ENCODE measurements around the gene NLGN2.

Gene NLGN2

DNA sequence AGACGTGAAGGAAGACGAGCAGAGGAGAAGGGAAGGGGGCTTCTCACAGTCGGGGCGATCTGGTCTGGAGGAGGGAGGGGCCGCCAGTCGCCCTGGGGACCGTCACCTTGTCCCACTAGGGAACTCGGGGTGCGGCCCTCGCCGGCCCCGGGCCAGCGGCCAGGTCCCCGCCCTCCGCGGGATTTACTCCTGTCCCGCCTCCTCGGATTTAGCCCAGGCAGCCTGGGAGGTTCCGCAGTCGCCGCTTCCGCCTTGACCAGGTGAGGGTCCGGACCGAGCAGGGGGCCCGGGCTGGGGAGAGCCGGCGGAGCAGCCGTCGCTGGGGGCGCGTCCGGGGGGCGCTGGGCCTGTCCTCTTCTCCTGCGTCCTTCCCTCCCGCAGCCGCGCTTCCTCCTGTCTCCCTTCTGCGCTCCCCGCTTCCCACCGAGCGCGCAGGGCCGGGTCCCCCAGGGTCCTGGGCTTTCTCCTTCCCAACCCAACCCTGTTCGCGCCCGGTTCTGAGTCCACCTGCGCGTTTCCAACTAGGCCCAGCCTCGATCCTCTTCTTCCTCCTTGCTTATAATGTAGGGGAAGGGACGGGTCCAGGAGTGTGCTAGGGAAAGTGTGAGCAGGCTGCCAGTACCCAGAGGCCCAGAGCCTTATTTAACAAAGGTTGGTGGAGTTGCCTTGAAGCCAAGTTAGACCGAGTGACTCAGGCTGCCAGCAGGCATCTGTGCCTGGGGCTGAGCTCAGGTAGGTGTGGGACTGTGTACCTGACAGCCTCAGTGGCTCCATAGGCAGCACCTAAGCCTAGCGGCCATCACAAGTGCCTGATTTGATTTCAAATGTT, 26.6 kb upstream of the NLGN2 start, which contains the start of gene TNK1:
Gene TNK1 (plus strand): TSS at position 235 of the 829 bp plus-strand sequence. CDS start 1,838 bp downstream, outside the sequence.
- H3K9me3 ChIP-seq (ENCODE audit: insufficient read depth, low read depth, low read length): no peaks in the 10 kb centered on the region
- H3K27ac ChIP-seq (ENCODE audit: low read length): no peak within 1 kb of the TSS
- peak within 1 kb of the TSS; percentile 72 for H3K4me3 ChIP-seq (ENCODE audit: low read length)
- 0 out of 2 replicates have a peak, but pooled peaks cover 2% of the 10 kb centered on the region for H3K4me1 ChIP-seq (ENCODE audit: insufficient read depth, low read length)
- peaks cover 50% of the 10 kb centered on the region for H3K27me3 ChIP-seq (ENCODE audit: insufficient read depth, low read length)
- H3K9ac ChIP-seq (ENCODE audit: low read depth, low read length): peak within 1 kb of the TSS; percentile 56; the same call in 1 of the 2 replicates
- H3K36me3 ChIP-seq (ENCODE audit: insufficient read depth, low read depth, low read length): peaks cover 3% of the 10 kb centered on the region; the same call in 1 of the 2 replicates

DNA sequence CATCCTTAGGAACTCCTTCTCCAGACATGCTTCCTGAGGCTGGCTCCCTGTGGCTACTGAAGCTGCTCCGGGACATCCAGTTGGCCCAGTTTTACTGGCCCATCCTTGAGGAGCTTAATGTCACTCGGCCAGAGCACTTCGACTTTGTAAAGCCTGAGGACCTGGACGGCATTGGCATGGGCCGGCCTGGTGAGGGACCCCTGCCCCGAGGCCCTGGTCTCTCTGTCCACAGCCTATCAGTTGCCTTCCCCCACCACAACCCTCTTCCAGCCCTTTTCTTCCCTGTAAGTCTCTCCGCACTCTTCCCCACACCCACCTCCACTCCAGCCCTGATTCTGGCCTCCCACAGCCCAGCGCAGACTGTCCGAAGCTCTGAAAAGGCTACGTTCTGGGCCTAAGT, 24.7 kb upstream of the NLGN2 start:
- peaks cover 4% of the 10 kb centered on the region; the same call in 1 of the 2 replicates for H3K36me3 ChIP-seq (ENCODE audit: insufficient read depth, low read depth, low read length)
- H3K9me3 ChIP-seq (ENCODE audit: insufficient read depth, low read depth, low read length): no peaks in the 10 kb centered on the region
- no peak overlapping the region for H3K4me3 ChIP-seq (ENCODE audit: low read length)
- 0 out of 2 replicates have a peak, but pooled peaks cover 2% of the 10 kb centered on the region for H3K4me1 ChIP-seq (ENCODE audit: insufficient read depth, low read length)
- H3K9ac ChIP-seq (ENCODE audit: low read depth, low read length): no peak overlapping the region
- no peak overlapping the region for H3K27ac ChIP-seq (ENCODE audit: low read length)
- peaks cover 50% of the 10 kb centered on the region for H3K27me3 ChIP-seq (ENCODE audit: insufficient read depth, low read length)

DNA sequence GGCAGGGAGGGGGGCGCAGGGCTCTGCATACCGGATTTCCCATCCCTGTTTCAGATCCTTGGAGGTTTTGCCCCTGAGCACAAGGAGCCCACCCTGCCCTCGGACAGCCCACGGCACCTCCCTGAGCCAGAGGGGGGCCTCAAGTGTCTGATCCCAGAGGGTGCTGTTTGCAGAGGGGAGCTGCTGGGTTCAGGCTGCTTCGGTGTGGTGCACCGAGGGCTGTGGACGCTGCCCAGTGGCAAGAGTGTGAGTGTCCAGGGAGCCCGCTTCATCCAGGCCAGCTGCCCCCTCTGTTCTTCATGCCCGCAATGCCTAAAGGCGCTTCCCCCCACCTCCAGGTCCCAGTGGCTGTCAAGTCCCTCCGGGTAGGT, 24.3 kb upstream of the NLGN2 start:
- Histone ChIP-seq H3K36me3 (ENCODE audit: insufficient read depth, low read depth, low read length) (peaks cover 5% of the 10 kb centered on the region), H3K4me1 (ENCODE audit: insufficient read depth, low read length) (0 out of 2 replicates have a peak, but pooled peaks cover 2% of the 10 kb centered on the region), H3K27ac (ENCODE audit: low read length) (no peak overlapping the region), H3K9me3 (ENCODE audit: insufficient read depth, low read depth, low read length) (no peaks in the 10 kb centered on the region), H3K27me3 (ENCODE audit: insufficient read depth, low read length) (peaks cover 50% of the 10 kb centered on the region), H3K4me3 (ENCODE audit: low read length) (peak overlapping the region; percentile 78; the same call in 1 of the 2 replicates), H3K9ac (ENCODE audit: low read depth, low read length) (no peak overlapping the region)

DNA sequence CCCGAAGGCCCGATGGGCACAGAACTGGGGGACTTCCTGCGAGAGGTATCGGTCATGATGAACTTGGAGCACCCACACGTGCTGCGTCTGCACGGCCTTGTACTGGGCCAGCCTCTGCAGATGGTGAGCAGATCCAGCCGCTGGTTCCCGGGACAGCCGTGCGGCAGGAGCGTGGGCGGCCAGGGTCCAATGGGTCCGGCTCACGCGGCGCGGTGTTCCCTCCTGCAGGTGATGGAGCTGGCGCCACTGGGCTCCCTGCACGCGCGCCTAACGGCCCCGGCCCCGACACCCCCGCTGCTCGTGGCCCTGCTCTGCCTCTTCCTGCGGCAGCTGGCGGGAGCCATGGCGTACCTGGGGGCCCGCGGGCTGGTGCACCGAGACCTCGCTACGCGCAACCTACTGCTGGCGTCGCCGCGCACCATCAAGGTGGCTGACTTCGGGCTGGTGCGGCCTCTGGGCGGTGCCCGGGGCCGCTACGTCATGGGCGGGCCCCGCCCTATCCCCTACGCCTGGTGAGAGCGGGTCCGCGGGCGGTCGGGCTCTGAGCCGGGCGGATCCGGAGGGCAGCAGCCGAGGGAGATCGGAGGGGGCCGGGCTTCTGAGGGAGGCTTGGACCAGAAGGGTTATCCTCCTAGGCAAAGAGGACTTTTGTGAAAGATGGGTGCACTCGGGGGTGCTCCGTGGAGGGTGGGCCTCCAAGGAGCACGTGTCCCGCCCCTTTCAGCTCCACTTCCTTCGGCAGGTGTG, 23.7 kb upstream of the NLGN2 start:
- Histone ChIP-seq H3K4me1 (ENCODE audit: insufficient read depth, low read length) (0 out of 2 replicates have a peak, but pooled peaks cover 2% of the 10 kb centered on the region), H3K27ac (ENCODE audit: low read length) (no peak overlapping the region), H3K27me3 (ENCODE audit: insufficient read depth, low read length) (peaks cover 50% of the 10 kb centered on the region), H3K9me3 (ENCODE audit: insufficient read depth, low read depth, low read length) (no peaks in the 10 kb centered on the region), H3K4me3 (ENCODE audit: low read length) (peak overlapping the region; percentile 78), H3K9ac (ENCODE audit: low read depth, low read length) (peak overlapping the region; percentile 73; the same call in 1 of the 2 replicates), H3K36me3 (ENCODE audit: insufficient read depth, low read depth, low read length) (peaks cover 11% of the 10 kb centered on the region)

DNA sequence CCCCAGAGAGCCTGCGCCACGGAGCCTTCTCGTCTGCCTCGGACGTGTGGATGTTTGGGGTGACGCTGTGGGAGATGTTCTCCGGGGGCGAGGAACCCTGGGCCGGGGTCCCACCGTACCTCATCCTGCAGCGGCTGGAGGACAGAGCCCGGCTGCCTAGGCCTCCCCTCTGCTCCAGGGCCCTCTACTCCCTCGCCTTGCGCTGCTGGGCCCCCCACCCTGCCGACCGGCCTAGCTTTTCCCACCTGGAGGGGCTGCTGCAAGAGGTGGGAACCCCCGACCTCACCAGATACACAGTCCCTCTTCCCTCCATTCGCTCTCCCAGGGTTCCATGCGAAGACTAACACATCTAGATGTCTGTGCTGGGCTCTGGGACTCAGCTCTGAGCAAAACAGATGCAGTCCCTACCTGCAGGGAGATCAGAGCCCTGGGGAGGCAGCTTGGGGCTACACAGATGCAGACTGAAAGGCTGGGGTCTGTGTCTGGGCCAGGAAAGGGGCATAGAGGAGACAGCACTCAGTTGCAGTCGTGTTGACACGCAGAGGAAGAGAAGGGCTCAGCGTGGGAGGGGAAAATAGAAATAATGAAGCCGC, 23.1 kb upstream of the NLGN2 start:
- Histone ChIP-seq H3K27me3 (ENCODE audit: insufficient read depth, low read length) (peaks cover 44% of the 10 kb centered on the region), H3K9ac (ENCODE audit: low read depth, low read length) (peak overlapping the region; percentile 73; the same call in 1 of the 2 replicates), H3K9me3 (ENCODE audit: insufficient read depth, low read depth, low read length) (no peaks in the 10 kb centered on the region), H3K4me1 (ENCODE audit: insufficient read depth, low read length) (0 out of 2 replicates have a peak, but pooled peaks cover 2% of the 10 kb centered on the region), H3K4me3 (ENCODE audit: low read length) (peak overlapping the region; percentile 78), H3K27ac (ENCODE audit: low read length) (no peak overlapping the region), H3K36me3 (ENCODE audit: insufficient read depth, low read depth, low read length) (peaks cover 17% of the 10 kb centered on the region)

DNA sequence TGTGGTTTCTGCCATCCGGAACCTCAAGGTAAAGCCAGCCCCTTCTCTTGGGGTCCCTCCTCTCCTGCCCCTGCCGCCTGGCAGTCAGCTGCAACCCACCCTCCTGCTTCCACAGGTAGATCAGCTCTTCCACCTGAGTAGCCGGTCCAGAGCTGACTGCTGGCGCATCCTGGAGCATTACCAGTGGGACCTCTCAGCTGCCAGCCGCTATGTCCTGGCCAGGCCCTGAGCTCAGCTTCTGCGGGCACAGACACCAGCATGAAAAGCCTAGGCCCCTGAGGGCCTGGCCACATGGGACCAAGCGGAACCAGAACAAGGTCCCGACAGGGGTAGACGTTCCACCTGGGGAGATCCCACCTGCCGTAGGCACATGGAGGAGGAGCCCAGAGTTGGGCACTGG, 18.8 kb upstream of the NLGN2 start:
- no peak overlapping the region for H3K4me3 ChIP-seq (ENCODE audit: low read length)
- H3K9me3 ChIP-seq (ENCODE audit: insufficient read depth, low read depth, low read length): no peaks in the 10 kb centered on the region
- no peak overlapping the region for H3K27ac ChIP-seq (ENCODE audit: low read length)
- peaks cover 46% of the 10 kb centered on the region for H3K36me3 ChIP-seq (ENCODE audit: insufficient read depth, low read depth, low read length)
- 0 out of 2 replicates have a peak, but pooled peaks cover 2% of the 10 kb centered on the region for H3K4me1 ChIP-seq (ENCODE audit: insufficient read depth, low read length)
- no peak overlapping the region for H3K9ac ChIP-seq (ENCODE audit: low read depth, low read length)
- H3K27me3 ChIP-seq (ENCODE audit: insufficient read depth, low read length): peaks cover 1% of the 10 kb centered on the region; the same call in 1 of the 2 replicates

DNA sequence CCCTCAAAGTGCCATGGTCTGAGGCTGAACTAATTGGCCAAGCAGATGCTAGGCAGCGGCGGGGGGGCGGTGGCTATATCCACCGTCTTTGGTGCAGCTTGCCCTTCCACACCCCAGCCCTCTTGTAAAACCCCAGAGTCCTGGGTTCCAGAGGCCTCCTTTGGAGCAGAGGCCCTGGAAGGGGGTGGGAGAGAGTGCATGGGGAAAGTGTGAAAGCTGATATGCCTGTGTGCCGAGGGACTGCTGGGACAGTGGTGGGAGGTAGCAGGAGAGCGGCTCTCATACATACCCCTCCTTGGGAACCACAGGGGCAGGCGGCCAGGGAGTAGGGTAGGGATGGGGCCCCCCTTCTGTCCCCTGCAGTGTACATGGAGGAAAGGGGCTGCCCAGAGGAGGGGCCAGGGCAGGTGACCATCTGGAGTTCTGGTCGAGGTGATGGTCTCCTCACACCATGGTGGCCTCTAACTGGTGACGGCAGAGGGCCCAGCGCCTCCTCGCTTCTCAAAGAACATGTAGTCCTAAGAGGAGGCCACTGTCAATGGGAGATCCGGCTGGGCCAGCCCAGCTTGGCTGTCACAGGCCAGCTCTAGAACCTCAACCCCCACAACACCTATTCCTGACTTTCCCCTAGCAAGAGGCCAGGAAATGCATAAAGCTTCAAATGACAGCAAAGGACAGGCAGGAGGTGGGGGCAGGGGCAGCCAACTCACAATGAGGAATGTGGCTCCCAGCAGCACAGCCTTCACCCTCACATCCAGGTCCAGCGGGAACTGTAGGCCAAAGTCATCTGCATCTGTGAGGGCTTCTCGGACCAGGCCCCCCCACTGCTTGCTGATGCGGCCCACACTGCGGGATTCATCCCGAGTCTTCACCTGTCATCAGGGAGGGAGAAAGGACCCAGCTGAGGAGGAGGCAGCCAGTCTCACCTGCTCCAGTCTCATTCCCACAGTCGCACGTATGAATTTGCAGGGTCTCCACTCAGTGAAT, 17.4 kb upstream of the NLGN2 start:
- Histone ChIP-seq H3K27me3 (ENCODE audit: insufficient read depth, low read length) (no peaks in the 10 kb centered on the region; the same call in 1 of the 2 replicates), H3K9ac (ENCODE audit: low read depth, low read length) (no peak overlapping the region), H3K27ac (ENCODE audit: low read length) (no peak overlapping the region), H3K4me3 (ENCODE audit: low read length) (no peak overlapping the region), H3K4me1 (ENCODE audit: insufficient read depth, low read length) (no peaks in the 10 kb centered on the region), H3K36me3 (ENCODE audit: insufficient read depth, low read depth, low read length) (peaks cover 46% of the 10 kb centered on the region), H3K9me3 (ENCODE audit: insufficient read depth, low read depth, low read length) (no peaks in the 10 kb centered on the region)

DNA sequence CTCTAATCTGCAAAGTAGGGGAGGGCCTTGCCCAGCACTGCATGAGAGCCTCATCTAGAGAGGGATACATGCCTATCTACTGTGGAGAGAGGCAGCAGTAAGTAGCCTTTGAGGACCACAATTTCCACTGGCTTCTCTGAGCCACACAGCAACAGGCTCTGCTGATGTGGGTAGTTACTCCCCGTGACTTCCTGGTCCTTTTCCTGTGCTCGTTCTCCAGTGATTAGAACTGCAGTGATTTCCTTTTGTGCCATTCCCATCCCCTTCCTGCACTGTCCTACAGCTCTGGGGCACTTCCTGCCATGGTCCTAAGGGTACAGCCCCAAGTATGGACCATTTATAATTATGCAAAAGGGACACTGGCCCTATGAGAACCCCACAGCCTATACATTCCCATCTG, 16.3 kb upstream of the NLGN2 start:
- Histone ChIP-seq H3K27me3 (ENCODE audit: insufficient read depth, low read length) (no peaks in the 10 kb centered on the region; the same call in 1 of the 2 replicates), H3K36me3 (ENCODE audit: insufficient read depth, low read depth, low read length) (peaks cover 42% of the 10 kb centered on the region), H3K27ac (ENCODE audit: low read length) (no peak overlapping the region), H3K4me3 (ENCODE audit: low read length) (no peak overlapping the region), H3K4me1 (ENCODE audit: insufficient read depth, low read length) (no peaks in the 10 kb centered on the region), H3K9ac (ENCODE audit: low read depth, low read length) (no peak overlapping the region), H3K9me3 (ENCODE audit: insufficient read depth, low read depth, low read length) (no peaks in the 10 kb centered on the region)

DNA sequence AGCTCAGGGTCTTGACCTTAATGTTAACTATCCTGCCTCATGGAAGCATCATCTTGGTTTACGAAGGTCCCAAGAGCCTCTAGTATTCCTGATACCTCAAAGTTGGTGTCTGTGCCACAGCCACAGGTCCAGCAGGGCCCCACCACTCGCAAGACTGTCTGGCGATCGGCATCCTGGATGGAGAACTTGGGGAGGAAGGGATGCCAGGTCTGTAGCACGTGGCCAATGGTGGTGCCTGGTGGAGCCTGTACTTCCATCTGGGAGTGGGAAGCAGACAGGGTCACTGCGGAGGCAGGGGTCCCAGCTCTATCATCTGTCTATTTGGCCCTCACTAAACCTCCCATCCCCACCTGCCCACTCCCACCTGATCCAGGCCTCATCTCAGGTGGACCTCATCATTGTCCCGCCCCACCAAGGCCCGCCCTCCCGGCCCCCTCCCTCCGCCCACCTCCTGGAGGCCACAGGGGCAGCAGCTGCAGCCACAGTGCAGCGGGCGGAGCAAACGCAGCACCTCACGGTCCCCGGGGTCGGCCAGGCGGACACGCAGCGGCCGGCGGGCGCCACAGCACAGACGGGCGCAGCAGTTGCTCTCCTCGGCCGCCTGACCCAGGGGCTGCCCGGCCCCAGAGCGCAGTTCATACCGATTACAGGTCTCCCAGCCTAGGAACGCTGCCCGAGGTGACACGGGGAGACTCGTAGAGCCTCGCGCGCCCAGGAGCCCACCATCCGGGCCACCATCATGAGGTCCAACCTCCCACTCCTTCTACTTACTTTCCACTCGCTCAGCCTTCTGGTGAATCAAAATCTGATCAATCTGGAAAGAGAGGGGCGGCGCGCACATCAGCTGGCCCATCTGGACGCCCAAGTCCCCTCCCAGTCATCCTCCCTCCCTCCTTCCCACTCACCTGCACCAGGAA, 14.7 kb upstream of the NLGN2 start:
- Histone ChIP-seq H3K4me3 (ENCODE audit: low read length) (peak overlapping the region; percentile 93), H3K9me3 (ENCODE audit: insufficient read depth, low read depth, low read length) (no peaks in the 10 kb centered on the region), H3K4me1 (ENCODE audit: insufficient read depth, low read length) (no peaks in the 10 kb centered on the region), H3K27me3 (ENCODE audit: insufficient read depth, low read length) (no peaks in the 10 kb centered on the region; the same call in 1 of the 2 replicates), H3K27ac (ENCODE audit: low read length) (no peak overlapping the region), H3K36me3 (ENCODE audit: insufficient read depth, low read depth, low read length) (peaks cover 42% of the 10 kb centered on the region; the same call in 1 of the 2 replicates), H3K9ac (ENCODE audit: low read depth, low read length) (peak overlapping the region; percentile 75)
